NCI-H2227 (cell line): ENCODE results near the gene THSD7B.
"Not testable (repeated sequence)": the region's sequence is repeated elsewhere in the genome, so short reads cannot be mapped to it uniquely, and the experiment has no call there.

Experiments used
- DNase-seq: peaks from one replicate; lab custom pipeline; 2025; ENCODE audit not compliant: unreplicated experiment; lab: John Stamatoyannopoulos, UW

THSD7B gene

DNA sequence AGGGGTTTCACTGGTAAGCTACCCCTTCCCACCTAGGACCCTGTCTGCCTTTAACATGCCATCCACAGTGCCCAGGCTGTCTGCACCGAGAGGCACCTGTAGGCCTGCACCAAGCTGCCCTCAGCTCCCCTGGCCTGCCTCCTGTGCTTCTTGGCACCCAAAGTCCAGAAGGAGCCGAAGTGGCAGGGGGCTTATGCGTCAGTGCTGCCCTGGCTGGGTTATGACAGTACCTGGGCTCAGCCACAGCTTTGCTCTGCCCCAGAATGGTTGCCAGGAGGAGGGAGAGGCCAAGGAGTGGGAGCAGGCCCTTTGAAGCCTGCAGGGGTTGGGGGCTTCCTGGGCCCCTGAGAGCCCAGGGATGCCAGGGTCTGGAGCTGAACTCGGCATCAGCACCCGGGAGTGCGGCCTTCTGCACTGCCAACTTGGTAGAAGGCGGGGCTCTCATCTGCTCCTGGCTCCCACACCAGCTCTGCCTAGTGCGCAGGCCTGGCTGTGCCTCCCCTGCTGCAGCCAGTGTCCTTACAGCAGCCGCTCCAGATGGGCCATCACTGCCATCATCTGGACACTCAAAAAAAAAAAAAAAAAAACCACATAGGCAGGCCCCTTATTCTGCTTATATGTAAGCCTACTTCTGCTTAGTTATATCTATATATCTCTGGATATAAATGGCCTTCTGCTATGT, 155.4 kb downstream of the THSD7B start:
- peak; percentile 13 for DNase-seq

DNA sequence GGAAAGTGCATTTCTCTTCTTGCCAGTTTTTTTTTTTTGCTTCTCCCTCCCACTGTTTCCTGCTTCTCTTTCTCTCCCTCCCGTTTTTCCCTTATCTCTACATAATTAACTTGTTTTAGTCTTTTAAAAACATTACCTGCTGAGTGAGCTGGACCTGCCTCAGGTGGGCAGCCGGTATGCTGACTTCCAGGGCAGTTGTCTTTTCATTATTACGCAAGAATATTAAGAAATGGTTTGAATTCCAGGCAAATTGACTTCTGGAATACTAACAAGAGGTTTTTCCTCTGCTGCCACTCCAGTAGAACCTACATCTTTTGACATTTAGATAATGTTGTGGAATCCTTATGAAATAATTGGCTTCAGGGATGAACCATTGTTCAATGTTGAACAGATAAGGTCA, 161.8 kb downstream of the THSD7B start:
- no peak for DNase-seq

DNA sequence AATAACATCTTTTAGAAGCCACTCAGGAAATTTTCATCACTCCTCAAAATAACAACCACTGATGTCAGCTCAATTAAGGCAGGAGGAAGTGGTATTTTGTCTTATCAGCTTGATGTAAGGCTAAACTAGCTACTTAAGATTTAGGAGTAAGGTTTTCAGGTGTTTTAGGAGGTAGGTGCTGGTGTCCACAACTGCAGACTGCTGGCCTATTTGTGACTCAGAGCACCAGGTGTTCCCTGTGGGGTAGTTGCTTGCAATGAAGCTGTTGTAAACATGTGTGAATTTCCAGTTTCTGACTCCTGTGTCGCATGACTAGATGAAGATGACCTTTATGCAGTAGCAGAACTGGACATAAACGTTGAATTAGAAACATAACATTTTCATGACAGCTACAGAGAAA, 164.2 kb downstream of the THSD7B start:
- DNase-seq = no peak

DNA sequence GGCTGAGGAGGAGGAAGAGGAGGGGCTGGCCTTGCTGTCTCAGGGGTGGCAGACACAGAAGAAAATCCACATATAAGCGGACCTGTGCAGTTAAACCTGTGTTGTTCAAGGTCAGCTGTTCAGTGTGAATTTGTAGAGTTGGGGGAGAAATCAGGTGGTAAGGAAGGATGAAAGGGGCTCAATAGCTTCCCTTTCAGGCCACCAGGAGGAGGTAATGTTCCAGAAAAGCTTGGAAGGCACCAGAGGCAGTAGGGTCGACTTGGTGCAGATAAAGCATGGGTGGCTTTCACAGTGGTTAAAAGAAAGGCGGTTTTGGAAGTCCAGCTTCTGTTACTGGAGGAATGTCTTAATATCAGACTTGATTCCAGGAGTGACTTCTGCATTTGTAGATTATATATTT, 167.4 kb downstream of the THSD7B start:
- DNase-seq = peak; percentile 73

DNA sequence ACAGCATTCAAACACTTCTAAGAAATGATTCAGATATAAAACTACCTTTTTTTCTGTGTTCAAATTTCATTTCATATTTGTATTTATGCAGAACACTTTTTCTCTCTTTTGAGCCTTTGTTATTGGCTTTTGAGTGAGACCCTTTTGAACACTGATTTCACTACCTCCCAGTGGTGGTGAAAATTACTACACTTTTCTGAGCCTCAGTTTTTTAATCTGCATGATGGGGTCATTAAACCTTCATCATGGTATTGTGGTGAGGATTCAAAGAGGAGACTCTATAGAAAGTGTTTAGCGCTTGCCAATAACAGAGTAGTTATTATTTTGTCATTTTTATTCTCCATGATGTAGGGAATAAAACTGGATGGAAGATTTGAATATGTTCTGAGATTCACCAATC, 169.8 kb downstream of the THSD7B start:
- no peak for DNase-seq

DNA sequence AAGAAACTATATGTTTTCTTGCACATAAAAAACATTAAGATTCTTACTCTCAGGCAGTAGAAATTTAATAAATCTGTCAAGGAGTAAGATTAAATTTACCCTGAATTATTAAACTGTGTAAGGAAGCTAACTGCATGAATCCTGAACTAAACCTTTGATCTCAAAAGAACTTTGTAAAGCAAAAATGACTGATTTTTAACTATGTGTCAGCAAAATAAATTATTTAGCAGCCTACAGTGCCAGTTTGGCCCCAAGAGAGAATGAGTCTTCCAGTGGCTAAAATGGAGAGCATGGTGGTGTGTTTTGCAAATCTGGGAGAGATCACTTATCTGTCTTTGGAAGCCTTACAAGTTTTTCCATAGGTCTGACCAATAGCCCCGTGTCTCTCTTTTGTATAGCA, 190.7 kb downstream of the THSD7B start:
- no peak for DNase-seq

DNA sequence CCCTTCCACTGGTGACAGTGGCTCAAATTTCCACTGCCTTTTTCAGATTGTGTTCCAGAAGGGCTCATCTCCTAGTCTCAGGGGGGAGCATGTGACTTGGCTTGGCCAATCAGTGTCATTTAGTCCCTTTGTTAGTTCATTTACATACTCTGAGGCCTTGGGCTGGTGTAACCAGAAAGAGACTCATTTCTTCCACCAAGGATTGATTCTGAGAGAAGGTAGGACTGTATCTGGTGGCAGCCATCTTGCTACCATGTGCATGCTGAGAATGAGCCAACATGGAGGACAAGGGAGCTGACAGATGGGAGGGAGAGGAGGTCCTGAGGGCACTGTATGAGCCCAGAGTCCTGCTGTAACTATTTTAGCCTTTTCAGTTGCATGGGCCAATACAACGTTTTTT, 191.7 kb downstream of the THSD7B start:
- DNase-seq = no peak

DNA sequence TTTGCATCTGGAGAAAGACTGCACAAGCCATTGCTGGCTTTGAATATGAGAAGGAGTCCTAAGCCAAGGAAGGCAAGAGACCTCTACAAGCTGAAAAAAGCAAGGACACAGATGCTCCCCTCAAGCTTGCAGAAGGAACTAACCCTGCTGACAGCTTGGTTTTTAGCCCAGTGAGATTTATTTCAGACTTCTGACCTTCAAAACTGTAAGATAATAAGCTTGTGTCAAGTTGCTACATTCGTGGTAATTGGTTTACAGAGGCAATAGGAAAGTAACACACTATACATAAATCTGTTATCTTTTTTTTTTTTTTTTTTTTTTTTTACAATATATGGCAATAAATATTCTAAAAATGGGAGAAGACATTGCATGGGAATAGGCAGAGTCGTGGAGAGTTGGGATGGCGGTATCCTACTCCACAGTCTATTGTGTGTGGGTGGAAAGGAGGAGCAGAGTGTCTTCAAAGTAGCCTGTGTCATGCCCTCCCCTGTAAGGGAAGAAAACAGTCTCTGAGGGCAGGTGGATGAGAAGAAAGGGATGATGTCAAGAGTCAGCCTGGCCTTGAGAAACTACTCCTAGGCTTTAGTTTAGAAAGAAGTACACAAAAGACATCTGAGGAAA, 196.9 kb downstream of the THSD7B start:
- DNase-seq = peak; percentile 61

DNA sequence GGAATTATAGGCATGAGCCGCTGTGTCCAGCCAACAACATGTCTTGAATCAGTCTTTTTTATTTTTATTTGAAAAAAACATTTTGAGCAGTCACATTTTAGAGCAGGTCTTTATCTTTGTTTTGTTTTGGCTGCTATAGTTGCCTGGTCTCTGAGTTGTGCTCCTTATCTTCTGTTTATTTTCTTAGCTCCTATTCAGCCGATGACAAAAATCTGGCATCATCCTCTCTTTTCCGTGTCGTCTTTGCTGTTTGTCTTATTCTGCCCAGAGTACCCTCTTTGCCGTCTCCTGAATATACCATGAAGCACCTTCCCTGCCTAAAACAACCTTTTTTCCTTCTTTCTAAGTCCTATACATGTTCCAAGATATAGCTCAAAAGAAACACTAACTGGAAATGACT, 201.1 kb downstream of the THSD7B start:
- no peak for DNase-seq

DNA sequence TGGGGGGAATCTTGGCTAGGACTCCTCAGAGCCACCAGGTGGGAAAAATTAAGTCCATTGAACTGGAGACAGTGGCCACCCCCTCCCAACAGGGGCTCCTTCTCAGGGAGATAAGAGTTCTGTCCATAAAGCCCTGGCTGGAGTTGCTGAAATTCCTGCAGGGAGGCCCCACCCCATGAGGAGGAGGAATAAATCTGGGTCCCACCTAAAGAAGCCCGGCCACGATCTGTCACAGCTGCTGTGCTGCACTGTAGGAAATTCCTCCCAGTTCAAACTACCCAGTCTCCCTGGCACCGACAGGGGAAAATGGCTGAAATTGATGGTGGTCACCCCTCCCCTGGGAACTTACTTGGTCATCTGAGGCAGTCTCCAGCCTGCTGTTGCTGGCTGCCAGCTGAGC, 215.0 kb downstream of the THSD7B start:
- DNase-seq = no peak

DNA sequence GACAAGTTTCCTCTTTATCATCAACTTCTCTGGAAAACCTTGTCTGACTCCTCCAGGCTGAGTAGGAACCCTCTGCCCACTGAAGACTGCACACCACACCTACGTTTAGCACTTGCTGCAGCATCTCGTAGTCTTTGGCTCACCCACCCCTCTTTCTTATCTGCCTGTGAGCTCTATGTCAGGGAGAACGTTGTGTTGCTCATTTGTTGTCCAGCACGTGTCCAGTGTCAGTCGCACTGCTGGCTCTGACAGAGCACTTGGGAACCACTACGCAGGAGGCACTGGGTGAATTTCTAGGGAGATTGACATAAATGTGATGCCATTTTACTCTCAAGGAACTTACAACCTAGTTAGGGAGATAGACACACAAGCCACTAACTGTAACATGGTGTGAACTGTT, 216.3 kb downstream of the THSD7B start:
- DNase-seq = not testable (repeated sequence)

DNA sequence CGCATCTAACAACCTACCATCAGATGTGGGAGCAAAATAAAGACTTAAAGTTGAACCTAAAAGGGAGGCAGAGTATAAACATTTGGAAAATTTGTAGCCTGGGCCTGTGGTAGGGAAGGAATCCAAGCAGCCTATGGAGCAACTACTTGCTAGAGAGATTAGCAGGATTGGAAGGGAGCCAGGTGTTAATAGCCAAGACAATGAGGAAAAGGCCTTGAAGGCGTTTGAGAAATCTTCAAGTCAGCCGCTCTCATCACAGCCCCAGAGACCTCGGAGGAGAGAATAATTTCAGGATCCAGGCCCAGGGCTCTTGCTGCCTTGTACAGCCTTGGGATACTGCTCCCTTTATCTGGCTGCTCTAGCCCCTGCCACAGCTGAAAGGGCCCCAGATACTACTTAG, 219.7 kb downstream of the THSD7B start:
- no peak for DNase-seq

DNA sequence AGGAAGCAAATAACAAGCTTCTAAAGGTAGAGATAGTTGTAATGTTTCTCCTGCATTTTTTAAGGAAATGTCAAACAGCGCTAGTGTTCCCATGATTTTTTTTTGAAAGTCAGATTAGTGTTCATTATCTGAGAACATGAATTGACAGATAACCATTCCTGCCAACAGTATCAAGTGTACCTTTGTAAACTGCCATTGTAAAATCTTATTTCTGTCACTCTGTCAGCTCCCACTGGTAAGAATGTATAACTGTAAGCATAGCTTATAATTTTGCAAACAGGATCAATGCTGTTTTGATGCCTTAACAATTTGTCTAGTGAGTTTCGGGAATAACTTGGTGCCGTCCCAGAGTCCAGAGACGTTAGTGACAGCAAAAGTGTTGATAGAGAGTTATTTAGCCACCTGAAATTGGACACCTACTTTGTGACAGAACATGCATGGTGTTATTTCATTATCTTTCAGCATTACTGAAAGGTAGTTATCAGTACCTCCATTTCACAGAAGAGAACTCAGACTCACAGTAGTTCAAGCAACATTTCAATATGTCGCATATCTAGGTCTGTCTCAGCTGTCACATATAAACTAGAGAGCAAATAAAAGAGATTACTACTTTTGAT, 221.4 kb downstream of the THSD7B start:
- DNase-seq = no peak

DNA sequence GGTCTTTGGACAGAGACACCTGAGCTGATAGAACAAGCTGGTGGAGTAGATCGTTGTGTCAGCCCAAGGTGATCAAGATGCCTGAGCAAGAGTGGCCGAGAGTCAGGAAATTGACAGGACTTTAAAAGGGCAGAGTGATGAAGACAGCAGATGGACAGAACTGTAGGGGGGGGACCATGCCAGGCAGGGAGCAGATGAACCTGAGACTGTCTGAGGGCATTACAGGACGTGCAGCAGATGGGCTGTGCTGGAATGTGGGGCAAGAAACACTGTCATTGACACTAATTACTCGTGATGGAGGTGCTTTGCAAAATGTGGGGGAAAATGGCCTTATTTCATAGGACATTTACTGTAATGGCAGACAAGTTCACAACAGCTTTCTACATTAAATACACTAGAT, 225.0 kb downstream of the THSD7B start:
- DNase-seq = no peak

DNA sequence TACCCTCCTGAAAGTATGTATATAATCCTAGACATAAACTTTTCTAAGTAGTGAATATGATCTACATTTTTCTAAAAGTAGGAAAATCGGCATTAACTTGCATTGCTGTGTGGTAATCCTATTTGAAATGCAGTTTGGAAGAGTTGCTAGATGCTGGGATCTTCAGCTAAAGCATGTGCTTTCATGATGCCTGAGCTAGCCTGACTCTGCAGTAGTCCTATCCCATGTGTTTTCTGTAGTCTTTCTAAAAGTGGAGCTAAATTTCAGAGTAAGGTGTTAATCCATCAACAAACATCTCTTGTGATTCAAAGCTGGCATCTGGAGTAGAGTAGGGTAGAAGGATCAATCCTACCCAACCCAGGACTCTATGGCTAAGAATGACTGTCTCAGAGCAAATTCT, 229.4 kb downstream of the THSD7B start:
- DNase-seq = no peak

DNA sequence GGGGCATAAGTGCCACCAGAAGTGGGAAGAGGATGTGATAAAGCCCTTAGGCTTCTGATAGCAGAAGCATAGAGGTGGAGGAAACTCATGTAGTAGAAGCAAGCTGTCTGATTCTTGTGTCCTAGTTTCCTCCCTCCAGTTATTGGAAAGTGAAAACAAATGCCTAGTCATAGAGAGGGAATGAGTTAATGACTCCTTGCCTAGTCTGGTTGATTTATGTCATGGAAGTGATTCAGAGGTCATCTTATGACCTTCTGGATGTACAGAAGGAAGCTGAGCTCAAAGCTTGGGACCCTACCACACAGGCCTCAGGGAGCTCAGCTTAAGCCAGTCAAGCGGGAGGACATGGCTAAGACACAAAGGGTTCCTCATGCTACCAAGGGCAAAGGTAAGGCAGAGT, 232.2 kb downstream of the THSD7B start:
- peak; percentile 41 for DNase-seq

DNA sequence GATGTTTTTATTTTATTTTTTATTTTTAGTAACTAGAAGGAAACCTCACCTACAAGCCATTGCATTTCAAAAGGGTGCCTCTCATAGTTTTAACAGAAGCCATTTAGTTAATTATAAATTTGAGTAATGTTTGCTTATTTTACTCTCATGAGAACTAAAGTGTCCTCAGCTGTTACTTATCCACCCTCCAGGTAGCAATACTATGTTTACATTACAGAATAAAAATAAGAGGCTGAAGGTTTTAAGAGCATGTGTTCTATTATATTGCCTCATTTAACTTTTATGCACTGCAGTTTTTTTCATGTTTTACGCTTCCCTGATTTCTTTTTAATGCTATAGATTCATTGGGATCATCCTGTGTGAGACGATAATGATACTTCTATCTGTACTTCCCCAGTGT, 235.5 kb downstream of the THSD7B start:
- DNase-seq = peak; percentile 16

DNA sequence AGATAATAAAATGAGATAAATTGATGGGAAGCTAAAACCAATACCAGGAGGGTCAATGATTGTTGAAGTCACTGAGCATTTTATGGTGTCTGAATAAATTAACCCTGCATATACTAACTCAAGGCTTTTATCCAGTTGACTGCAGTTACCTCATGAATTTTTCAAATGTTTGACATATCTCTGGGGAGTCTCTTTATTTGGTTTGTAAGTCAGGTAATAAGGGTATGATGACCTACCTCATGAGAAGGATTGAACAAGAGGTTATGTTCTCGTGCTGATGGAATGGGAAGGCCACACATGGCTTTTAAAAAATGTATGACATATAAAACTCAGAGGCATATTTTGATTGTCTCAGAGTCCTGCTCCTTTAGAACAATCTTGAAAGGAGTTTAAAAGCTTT, 237.6 kb downstream of the THSD7B start:
- no peak for DNase-seq

DNA sequence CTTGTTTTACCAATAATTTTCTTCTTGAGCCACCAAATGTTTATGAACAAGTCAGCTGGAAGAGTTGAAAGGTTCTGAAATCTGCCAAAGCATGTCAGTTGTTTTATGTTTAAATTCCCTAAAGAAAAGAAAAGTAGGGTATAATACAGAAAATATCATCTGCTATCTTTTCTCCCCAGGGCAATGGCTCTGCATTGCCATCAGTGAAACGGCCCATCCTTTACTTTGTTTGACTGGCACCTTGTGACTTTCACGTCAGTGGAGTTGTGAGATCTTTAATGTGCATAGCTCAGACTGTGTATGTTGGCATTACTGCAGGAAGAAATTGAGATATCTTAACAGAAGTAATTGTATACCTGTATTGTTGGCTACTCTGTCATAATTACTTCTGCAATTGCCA, 239.9 kb downstream of the THSD7B start:
- no peak for DNase-seq

DNA sequence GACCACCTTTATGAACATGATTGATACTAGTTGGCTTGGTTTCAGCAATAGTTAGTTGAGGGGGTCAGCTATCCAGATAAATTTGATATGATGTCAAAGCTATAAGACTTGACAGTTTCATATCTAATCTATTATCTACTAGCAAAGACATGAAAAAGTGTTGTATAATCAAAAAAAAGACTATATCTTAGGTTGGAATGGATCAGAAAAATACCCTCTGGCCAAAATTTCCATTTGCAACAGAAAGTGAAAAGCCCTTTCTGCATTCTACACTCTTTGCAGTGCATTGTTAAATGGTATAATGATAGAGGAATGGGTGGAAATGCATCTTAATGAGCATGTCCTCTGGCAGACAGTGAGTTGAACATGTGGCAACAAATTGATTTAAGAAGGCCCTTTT, 242.6 kb downstream of the THSD7B start:
- DNase-seq = no peak

DNA sequence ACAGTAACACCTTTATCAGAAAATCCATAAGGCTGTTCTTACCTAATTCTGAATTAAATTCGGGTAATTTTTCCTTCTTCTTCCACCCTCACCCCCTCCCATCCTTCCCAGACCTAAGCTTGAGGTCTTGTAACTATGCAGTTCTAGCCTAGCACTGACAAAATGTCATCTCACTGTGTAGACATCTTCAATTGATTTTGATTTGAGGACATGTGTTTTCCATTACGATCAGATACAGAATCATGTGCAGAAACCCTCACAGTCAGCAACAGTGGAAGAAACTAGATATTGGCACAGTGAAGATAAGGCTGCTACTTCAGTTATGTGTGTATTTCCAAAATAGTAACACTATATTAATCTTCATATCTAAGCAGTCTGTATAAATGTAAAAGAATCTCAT, 244.6 kb downstream of the THSD7B start:
- DNase-seq = no peak

DNA sequence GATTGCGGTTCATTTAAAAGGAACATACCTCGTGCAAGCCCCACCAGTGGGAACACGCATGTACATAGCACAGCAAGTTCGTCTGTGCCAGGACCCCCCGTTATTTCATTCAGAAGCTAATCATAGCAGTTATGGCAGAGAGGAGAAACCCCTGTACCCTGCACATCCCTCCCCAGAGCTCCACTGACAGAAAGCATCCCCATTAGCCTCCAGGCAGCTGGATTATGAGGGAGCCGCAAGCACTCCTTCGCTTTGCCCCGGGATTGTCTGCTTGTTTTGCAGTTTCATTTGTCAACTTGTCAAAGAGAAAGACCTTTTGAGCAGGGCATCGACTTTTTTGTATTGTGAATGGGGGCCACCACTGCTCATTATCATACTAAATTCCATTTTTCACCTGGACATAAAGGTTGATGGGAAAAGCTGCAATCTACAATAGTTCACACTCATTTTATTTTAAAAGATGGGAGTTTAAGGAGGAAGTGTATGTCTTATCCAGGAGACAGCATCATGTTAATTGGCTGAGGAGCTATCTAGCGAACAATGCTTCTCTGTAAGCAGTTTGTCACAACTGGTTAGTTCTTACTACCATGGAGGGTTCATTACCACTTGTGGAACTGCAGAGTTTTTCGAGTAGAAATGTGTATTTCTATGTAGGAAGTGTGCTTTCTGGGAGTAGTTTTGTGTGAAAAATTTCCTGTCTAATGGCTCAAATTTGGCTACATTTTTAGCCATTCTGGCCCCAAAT, 255.3 kb downstream of the THSD7B start:
- peak; percentile 30 for DNase-seq
